RWPE1 (cell line): Measurements from ENCODE around the gene ALG5.

Experiments
- CTCF ChIA-PET: fragments of 350-600 bp; sonication (Branson Sonifier 250); formaldehyde crosslinking; extraction: SDS; loops from one replicate; lab custom pipeline; 2021; lab: Yijun Ruan, JAX
- POLR2A ChIA-PET: fragments of 400-600 bp; formaldehyde crosslinking; extraction: SDS; loops from one replicate; lab custom pipeline; 2020; ENCODE audit warnings: antibody characterized with exemption; ENCODE audit not compliant: low non-redundant PET; lab: Yijun Ruan, JAX
- DNase-seq: peaks from one replicate; pipeline ENCODE4 v3.0.0; 2012; ENCODE audit warnings: low spot score
- H3K27ac ChIP-seq: fragments of 450-650 bp; 2 replicates; pipeline ENCODE4 v1.5.1; 2017
- CTCF ChIP-seq: fragments of 450-650 bp; conservative IDR thresholded peaks from 2 replicates; pipeline ENCODE4 v1.5.1; 2017; ENCODE audit warnings: low read depth, mild to moderate bottlenecking

Gene ALG5, protein sequence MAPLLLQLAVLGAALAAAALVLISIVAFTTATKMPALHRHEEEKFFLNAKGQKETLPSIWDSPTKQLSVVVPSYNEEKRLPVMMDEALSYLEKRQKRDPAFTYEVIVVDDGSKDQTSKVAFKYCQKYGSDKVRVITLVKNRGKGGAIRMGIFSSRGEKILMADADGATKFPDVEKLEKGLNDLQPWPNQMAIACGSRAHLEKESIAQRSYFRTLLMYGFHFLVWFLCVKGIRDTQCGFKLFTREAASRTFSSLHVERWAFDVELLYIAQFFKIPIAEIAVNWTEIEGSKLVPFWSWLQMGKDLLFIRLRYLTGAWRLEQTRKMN

DNA sequence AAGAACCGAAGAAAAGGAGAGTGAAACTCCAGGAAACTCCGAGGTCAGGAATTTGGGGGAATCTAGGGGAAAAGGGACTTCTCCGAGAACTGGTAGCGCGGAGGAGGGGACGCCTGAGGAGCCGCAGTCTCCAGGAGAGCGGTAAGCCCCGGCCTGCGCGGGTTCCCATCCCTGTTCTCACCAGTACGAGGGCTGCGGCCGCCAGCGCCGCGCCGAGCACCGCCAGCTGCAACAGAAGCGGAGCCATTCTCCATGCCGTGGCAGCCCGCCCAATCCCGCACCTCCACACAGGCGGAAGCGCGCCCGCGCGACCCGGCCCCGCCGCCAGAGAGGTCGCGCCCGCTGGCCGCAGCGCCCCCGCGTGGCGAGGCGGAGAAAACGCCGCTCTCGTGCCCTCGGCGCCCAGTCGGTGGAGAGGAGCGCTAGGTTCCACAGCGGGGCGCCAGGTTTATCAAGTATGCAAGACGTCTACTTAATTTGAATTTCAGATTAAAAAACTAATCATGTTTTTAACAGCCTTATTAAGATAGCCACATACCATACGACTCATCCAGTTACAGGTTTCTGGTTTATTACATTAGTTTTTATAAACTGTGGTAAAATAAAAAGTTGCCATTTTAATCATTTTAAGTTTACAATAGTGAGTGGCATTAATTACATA is at the start of gene ALG5:
ALG5 (minus strand) TSS at position 287 of the 661 bp plus-strand sequence; CDS start at position 247, 40 bp downstream.
- peak; percentile 75 for DNase-seq
- CTCF ChIA-PET = interaction anchor here (0.6 to 1.3 kb wide), 7 partner anchors 12 to 655 kb away, joined by 3 to 5 read pairs (median 3); no protein-coding TSS in a partner anchor
- peak within 1 kb of the TSS; percentile 98 for H3K27ac ChIP-seq
- POLR2A ChIA-PET = interaction anchor here (0.7 to 1.3 kb wide), 2 partner anchors 12 to 177 kb away, joined by 3 read pairs; no protein-coding TSS in a partner anchor
- TF ChIP-seq CTCF = peak; percentile 98

GRCh38 chr13:37047846-37048245 is 48.7 kb upstream of the ALG5 start:
- POLR2A ChIA-PET = no interaction called here
- CTCF ChIA-PET = no interaction called here
- H3K27ac ChIP-seq = no peak overlapping the region
- no peak for DNase-seq
- TF ChIP-seq CTCF = no peak

DNA sequence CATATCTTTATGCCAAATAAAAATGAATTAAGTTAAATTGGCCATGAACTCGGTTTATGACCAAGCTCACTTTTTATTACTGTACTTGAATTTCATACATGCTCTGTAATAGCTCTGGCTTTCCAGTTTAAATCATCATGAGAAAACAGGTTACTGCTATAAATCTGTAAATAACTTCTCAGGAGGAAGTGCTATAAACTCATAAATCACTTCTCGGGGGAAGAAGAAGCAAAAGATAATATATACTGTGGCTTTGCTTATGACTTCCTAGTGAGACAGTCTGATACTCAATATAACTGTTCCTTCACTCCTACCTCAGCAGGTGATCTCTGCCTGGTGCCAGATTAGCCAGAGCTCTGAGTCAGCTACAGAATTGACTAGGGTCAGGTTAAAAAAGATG is 47.9 kb upstream of the ALG5 start:
- TF ChIP-seq CTCF = no peak
- no peak for DNase-seq
- no peak overlapping the region for H3K27ac ChIP-seq
- POLR2A ChIA-PET = no interaction called here
- CTCF ChIA-PET = no interaction called here

DNA sequence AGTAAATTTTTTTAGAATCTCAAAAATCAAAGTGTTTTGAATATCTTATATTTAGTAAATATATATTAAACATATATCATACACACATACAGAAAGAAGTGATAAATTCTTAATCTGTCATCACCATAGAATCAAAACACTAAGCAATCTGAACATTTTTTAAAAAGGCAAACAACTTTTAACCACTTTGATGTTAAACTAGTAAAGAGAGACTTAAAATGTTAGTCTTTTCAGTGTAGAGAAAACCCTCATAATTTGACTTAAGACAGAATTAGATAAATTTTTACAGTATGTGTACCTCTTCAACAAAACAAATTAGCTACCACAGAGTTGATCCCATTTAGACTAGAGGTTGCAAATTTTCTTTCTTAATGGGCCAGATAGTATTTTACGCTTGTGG is 46.9 kb upstream of the ALG5 start:
- ChIA-PET POLR2A (no interaction called here), CTCF (interaction anchor here (0.7 kb wide), 1 partner anchor 188 kb away, joined by 4 read pairs; no protein-coding TSS in a partner anchor)
- no peak for TF ChIP-seq CTCF
- no peak for DNase-seq
- no peak overlapping the region for H3K27ac ChIP-seq

- TF ChIP-seq CTCF = no peak
- H3K27ac ChIP-seq = no peak overlapping the region
- ChIA-PET POLR2A (no interaction called here), CTCF (no interaction called here)
- DNase-seq = no peak
Observed at GRCh38 chr13:37040789-37041188, 41.6 kb upstream of the ALG5 start.

- TF ChIP-seq CTCF = no peak
- ChIA-PET POLR2A (no interaction called here), CTCF (interaction anchor here (0.7 kb wide), 1 partner anchor 742 kb away, joined by 6 read pairs; no protein-coding TSS in a partner anchor)
- no peak for DNase-seq
- no peak overlapping the region for H3K27ac ChIP-seq
Observed at GRCh38 chr13:37039896-37040295, 40.8 kb upstream of the ALG5 start.
